Measurements from ENCODE around the gene PNMA8B.

GRCh38 chr19:46469541-46470185 lies 26.0 kb downstream of the PNMA8B start:
- TF ChIP-seq MAX (IDR thresholded peaks at IDR 0.05) = no peak
- TF ChIP-seq, protein P1, sequence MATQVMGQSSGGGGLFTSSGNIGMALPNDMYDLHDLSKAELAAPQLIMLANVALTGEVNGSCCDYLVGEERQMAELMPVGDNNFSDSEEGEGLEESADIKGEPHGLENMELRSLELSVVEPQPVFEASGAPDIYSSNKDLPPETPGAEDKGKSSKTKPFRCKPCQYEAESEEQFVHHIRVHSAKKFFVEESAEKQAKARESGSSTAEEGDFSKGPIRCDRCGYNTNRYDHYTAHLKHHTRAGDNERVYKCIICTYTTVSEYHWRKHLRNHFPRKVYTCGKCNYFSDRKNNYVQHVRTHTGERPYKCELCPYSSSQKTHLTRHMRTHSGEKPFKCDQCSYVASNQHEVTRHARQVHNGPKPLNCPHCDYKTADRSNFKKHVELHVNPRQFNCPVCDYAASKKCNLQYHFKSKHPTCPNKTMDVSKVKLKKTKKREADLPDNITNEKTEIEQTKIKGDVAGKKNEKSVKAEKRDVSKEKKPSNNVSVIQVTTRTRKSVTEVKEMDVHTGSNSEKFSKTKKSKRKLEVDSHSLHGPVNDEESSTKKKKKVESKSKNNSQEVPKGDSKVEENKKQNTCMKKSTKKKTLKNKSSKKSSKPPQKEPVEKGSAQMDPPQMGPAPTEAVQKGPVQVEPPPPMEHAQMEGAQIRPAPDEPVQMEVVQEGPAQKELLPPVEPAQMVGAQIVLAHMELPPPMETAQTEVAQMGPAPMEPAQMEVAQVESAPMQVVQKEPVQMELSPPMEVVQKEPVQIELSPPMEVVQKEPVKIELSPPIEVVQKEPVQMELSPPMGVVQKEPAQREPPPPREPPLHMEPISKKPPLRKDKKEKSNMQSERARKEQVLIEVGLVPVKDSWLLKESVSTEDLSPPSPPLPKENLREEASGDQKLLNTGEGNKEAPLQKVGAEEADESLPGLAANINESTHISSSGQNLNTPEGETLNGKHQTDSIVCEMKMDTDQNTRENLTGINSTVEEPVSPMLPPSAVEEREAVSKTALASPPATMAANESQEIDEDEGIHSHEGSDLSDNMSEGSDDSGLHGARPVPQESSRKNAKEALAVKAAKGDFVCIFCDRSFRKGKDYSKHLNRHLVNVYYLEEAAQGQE (IDR thresholded peaks at IDR 0.05; ENCODE audit: low read depth) = no peak
- TF ChIP-seq CEBPB (IDR thresholded peaks at IDR 0.05) = no peak
- no peak for TF ChIP-seq EP300 (IDR thresholded peaks at IDR 0.05; ENCODE audit: borderline replicate concordance)
- TF ChIP-seq TAF1 (IDR thresholded peaks at IDR 0.05; ENCODE audit: low read depth) = no peak
- TF ChIP-seq CREB1 (IDR thresholded peaks at IDR 0.05; ENCODE audit: low read depth) = no peak
- no peak for TF ChIP-seq EGR1 (IDR thresholded peaks at IDR 0.05)
- TF ChIP-seq FOXM1 (IDR thresholded peaks at IDR 0.05; ENCODE audit: borderline replicate concordance, low read depth) = no peak
- no peak for TF ChIP-seq RAD21 (IDR thresholded peaks at IDR 0.05; ENCODE audit: low read depth)
- TF ChIP-seq USF1 (IDR thresholded peaks at IDR 0.05) = no peak
- no peak for TF ChIP-seq YY1 (IDR thresholded peaks at IDR 0.05; ENCODE audit: low read depth)
- no peak for TF ChIP-seq TCF12 (IDR thresholded peaks at IDR 0.05; ENCODE audit: low read depth)

All from Ishikawa (cell line).